Astrocyte (in vitro differentiated cells and primary cell): ENCODE data around the gene GGTLC3. TPM values are rescaled to one million over a fixed set of nuclear protein-coding genes. Genes with fewer than 3 reads are reported as not detected.

ENCODE experiments used
- total RNA-seq: library from RNA; stranded (reverse); gene quantifications from 2 replicates; pipeline ENCODE4 v1.2.1, GENCODE V29; 2021

The GGTLC3 gene
- total RNA-seq, 1 donor from 2014 or later, result not detected

Other genes starting within 250 kb of the GGTLC3 start
- 2.8 and 3.1 TPM in 2 replicates for gene TMEM191B, start 9.6 kb upstream of the GGTLC3 start, total RNA-seq
- 0.34 and 0.59 TPM in 2 replicates for gene RIMBP3, start 93.8 kb upstream of the GGTLC3 start, total RNA-seq